Measurements from ENCODE around the gene LAMA5. TPM values are rescaled to one million over a fixed set of nuclear protein-coding genes. Genes with fewer than 3 reads are reported as not detected.

The LAMA5 gene
- polyA plus RNA-seq, 5 donors = 92.3 to 207 (median 148) TPM

DNA sequence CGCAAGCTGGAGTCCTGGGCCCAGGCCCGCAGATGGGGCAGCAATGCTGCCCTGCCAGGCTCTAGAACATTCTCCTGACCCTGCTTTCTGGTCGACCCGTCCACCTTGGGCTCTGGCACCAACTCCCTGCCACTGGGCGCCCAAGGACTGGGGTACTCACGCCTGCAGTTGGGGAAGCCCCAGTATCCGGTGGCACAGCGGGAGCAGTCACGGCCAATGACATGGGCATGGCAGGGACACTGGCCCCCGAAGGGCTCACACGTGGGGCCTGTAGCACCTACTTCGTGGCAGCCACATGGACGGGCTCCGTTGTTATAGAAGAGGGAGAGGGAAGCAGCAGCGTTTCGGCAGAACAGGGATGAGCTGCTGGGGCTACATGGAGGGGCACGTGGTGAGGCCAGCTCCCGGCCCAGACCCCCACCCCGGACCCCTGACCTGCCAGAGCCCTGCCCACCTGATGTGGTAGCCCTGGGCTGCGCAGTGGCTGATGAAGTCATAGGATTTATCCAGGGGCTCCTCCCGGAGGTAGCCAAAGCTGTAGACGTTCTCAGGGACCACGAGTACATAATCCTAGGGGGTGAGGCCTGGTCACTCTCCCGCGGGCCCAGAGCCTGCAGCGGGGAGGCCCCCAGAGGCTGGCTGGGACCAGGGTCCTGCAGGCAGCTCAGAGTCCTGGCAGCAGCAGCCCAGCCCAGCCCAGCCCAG is 38.3 kb downstream of the LAMA5 start:
- no peak for DNase-seq

DNA sequence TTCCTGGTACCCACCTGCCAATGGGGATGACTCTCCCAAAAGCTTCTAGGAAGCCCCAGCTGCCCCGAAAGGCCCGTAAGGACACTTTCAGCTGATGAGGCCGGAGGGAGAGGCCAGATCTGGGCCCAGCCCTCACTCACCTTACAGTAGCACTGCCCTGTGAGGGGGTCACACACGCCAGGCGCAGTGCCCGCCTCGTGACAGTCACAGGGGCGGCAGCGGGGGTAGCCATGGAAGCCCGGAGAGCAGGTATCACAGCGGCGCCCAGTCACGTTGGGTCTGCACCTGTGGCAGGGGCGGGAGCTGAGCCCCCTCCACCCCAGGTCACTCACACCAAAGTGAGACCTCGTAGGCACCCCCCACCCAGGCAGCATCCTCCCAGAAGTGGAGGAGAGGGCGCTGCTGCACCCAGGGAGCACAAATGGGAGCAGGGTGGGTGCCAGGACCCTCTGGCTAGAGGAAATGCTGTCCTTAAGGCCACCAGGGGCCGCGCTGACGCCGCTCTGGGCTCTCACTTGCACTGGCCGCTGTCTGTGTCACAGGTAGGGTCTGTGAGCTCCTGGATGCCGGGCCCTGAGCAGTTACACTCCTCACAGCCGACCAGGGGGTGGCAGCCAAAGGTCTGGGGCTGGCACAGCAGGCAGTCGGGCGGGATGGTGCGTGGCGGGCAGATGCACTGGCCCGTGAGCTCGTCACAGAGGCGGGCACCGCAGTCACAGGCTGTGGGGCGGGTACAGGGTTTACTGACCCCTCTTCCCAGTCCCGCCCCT is 39.2 kb downstream of the LAMA5 start:
- DNase-seq = no peak

- no peak for DNase-seq
Observed at GRCh38 chr20:62326959-62327725, 40.0 kb downstream of the LAMA5 start.

DNA sequence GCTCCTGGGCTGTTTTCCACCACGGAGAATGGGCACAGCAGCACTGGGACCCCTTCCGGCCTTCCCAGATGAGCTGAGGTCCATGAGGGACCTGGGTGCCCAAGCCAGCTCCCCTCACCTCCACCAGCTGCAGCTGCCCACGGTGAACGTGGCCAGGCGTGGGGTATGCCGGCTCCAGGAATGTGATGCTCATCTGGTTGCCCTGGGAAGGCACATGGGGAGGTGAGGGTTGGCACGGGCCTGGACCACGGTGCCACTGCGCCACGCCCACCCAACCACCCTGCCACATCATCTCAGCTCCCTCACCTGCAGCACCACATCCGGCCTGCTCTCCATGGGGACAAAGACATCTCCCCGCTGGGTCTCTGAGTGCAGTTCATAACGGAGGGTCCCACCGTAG is 40.6 kb downstream of the LAMA5 start:
- no peak for DNase-seq

- no peak for DNase-seq
Observed at GRCh38 chr20:62325172-62325905, 41.8 kb downstream of the LAMA5 start.

GRCh38 chr20:62323980-62324906 is 42.9 kb downstream of the LAMA5 start:
- no peak for DNase-seq

- no peak for DNase-seq
Observed at GRCh38 chr20:62323146-62323979, 43.7 kb downstream of the LAMA5 start.

- DNase-seq = no peak
Observed at GRCh38 chr20:62322492-62323041, 44.5 kb downstream of the LAMA5 start.

GRCh38 chr20:62321975-62322374 is 45.1 kb downstream of the LAMA5 start:
- DNase-seq = no peak

GRCh38 chr20:62321521-62321948 is 45.6 kb downstream of the LAMA5 start:
- DNase-seq = no peak

DNA sequence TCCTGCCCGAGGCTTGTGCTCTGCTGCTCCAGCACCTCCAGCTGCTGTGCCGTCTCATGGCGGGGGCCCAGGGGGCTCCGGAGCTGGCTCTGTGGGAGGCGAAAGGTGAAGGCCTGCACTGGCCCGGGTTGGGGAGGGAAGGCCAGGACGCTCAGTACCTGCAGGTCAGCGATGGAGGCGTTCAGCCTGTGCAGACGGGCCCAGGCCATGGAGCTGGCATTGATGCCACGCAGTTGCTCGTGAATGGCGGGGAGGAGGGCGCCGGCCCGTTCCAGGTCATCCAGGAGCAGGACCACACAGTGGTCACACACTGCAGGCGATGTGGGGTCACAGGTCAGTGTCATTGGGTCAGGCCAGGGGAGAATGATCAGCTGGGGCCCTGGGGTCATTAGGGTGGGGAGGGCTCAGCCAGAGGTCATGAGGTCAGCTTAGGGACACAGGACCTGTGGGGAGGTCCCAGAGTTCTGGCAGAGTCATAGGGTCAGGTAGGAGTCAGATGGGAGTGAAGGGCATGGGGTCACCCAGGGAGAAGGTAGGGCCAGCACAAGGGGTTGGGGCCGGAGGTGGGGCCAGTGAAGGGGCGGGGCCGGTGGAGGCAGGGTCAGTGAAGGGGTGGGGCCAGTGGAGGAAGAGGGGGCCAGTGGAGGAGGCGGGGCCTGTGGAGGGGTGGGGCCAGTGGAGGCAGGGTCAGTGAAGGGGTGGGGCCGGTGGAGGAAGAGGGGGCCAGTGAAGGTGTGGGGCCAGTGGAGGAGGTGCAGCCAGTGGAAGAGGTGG is 46.3 kb downstream of the LAMA5 start:
- no peak for DNase-seq

GRCh38 chr20:62319346-62319909 is 47.7 kb downstream of the LAMA5 start:
- DNase-seq = no peak

- no peak for DNase-seq
Observed at GRCh38 chr20:62318400-62319345, 48.4 kb downstream of the LAMA5 start.

DNA sequence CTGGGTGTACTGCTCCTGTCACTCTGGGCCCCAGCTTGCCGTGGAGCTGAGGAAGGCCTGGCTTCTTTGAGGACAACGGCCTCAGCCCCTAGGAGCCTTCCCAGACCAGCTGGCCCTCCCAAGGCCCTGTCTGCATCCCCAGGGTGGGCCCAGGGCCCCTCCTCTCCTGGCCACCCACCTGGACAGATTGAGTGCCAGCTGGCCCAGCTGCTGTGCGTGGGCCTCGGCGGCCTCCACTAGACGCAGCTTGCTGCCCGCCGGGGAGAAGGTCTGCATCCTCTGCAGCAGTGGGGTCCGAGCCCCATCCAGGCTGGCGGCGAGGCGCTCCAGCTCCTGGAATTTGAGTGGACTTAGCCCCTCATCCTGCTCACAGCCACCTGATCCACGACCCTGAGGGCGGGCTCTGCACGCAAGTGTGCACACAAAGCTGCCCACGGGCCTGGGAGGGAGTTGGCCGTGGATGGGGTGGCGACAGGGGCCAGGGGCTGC is 49.9 kb downstream of the LAMA5 start:
- no peak for DNase-seq

- no peak for DNase-seq
Observed at GRCh38 chr20:62316331-62317166, 50.6 kb downstream of the LAMA5 start.

DNA sequence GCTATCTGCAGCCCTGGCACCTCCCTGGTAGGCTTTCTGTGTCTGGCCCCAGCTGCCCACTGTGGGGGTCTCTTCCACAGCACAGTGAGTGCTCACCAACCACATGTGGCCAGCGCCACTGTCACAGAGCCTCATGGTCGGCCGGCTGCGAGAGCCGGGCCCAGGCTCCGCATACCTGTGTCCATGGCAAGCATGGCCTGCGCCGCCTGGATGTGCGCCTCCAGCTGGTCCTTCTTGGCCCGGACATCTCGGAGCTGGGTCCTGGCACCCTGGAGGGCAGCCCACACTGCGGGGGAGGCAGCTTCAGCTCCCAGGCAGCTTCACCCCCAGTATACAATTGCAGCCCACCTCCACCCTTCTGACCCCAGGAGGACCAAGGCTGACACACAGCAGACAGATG is 51.3 kb downstream of the LAMA5 start:
- DNase-seq = no peak

Measured in right lung (tissue), 5 donors.